Myocyte (in vitro differentiated cells): ENCODE results near the gene IQSEC1. TPM values are rescaled to one million over a fixed set of nuclear protein-coding genes. Genes with fewer than 3 reads are reported as not detected.

ENCODE experiments used
- DNase-seq: peaks from one replicate; pipeline ENCODE4 v3.0.0-alpha.2; 2012; ENCODE audit warnings: low read depth
- total RNA-seq: library from RNA; depleted of rRNA; stranded (reverse); fragments of >200 nt; gene quantifications from 2 replicates; pipeline ENCODE4 v1.2.3, GENCODE V29; 2014

Gene IQSEC1
- total RNA-seq, 1 donor from 2014 or later = 15.6 TPM

DNA sequence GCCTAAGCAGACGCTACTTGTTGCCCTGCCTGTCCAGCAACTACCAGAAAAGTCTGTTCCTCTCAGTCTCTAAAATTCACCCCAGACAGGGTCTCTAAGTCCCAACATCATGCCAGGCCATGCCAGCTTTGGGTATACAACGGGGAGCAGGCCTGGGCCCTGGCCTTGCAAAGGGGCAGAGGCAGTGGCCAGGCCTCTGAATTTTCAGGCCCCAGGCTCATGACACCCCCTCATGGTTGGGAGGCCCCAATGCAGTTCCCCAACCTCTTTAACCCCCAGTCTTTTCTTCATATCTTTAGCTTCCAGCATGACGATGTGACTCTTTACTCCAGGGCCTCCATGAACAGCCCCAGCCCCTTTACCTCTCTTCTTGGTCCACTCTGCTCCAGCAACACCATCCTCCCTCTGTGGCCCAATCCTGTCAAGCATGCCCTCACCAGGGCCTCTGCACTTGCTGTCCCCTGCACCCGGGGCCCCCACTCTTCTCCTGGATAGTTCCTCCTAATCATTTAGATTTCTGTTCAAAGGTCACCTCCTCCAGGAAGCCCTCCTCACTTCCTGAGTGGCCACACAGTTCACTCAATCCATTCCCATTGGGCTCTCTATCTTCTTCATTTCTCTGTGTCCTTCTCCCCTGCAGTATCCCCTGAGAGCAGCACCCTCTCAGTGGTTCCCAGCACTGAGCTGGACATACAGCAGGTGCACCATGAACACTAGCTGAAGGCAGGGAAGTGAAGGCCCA lies 4.8 kb downstream of the IQSEC1 start:
- DNase-seq = no peak

DNA sequence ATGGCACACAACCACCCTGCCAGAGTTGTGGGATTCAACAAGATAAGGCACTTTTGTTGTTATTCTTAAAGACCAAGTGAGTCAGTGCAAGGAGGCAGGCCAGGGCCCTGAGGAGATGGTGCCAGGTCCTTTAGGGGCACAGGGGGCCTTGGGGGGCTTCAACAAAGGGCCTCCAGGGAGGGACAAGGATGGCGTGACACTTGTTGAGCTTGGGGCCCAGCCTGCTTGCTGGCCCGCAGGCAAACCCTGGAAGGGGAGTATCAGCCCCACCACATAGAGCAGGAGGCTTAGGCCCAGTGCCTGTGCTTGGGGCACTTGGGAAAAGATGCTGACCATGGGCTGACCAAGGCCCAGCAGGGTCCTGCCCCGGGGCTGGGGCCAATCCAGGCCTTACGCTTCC lies 5.5 kb downstream of the IQSEC1 start:
- DNase-seq = no peak

DNA sequence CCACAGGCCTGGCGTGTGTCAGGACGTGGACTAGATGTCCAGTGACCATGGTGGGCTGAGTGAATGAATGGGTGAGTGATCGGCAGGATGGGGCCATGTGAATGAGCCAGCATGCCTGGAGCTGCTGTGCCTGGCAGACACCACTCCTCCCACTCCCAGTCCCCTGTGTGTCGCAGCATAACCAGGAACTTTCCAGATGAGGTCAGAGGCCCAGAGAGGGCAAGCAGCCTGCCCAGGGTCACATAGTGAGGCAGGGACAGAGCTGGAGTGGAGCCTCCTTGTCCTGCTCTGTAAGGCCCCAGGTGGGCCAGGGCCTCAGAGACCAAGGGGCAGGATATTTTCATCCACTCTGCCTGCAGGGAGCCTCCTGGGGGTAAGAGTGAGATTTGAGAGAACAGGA lies 6.4 kb downstream of the IQSEC1 start:
- no peak for DNase-seq

DNA sequence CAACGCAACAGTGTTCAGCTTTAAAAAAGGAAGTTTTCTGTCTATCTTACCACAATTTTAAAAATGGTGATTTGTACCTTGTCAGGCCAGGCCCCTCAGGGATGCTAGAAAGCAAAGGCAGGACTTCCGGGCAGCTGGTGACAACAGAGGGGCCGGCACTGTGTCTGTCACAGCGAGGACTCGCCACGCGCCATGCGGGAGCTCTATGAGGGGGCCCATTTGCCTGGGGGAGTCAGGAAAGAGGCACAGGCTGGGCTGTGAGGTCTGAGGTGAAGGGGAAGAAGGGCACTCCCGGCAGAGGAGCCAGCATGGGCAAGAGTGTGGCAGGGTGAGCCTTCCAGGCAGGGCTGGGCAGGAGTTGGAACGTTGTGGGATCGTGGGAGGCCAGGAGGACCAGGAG lies 7.0 kb downstream of the IQSEC1 start:
- no peak for DNase-seq

DNA sequence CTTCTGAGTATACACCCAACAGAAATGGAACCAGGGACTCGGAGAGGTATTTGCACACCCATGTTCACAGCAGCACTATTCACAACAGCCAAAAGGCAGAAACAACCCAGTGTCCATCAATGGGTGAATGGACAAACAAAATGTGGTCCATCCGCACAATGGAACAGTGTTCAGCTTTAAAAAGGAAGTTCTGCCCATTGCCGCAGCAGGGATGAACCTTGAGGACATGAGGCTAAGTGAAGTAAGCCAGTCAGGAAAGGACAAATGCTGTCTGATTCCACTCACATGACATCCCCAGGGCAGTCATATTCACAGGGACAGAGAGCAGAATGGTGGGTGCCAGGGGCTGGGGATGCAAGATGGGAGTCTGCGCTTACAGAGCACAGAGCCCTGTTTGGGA lies 7.5 kb downstream of the IQSEC1 start:
- no peak for DNase-seq

DNA sequence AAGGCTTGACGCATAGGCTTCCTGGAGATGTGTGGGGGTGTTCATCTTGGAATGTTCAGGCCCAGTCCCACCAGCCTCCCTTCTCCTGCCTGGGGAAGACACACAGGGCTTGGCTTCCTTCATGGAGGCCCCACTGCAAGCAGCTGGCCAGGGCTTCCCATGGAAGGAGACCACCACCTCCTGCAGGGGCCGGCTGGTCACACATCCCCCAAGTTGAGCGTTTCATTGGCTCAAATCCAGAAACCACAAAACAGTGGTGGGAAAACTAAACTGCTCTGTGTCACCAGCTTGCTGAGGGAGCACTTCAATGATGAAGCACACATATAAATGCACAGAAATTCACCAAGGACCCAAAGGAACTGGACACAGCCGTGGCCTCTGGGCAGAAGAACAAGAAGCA lies 8.3 kb downstream of the IQSEC1 start:
- peak; percentile 55 for DNase-seq

DNA sequence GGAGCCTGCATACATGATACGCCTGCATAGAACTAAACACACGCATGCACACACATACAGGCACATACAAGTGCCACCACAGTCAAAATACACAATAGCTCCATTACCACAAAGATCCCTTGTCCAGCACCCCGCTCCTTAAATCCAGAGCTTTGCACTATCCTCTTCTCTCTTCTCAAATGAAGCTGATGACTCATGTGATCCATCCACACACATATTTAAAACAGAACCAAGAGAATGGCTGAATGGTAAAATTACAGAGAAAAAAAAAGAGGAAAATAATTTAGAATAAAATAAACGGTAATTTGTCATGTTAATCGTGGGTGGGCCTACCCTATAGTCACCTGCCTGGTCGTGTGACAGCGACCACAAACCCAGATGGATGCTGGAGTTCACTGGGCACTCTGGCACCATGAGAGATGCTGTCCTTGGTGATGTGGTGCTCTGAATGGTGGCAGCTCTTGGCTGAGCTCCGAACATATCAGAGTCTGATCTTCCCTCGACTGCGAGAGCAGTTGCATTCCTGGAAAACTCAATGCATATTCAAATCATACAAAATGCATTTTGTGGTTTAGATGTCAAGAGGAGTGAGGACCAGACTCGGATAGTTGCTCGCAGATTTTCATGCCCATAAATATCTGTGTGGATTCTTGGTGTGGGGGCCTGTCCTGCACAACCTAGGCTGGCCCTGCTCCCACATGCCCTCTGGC lies 8.9 kb downstream of the IQSEC1 start:
- no peak for DNase-seq

DNA sequence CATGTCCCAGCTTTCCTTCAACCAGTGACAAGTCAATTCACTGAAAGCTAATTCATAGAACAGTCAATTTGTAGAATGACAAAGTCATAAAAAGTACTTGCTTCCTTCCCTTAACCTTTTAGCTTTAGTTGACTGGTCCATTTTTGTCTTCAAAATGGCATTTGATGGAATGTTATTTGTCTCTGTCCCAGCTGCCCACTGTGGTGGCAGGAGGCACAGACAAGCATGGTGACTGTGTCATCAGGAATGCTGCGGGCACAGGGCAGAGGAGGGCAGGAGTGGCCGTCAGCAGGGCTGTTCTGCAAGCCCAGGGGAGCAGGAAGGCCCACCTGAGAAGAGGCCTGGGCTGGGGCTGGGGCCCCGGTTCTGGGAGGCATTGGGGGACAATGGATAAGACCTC lies 10.0 kb downstream of the IQSEC1 start:
- DNase-seq = peak; percentile 92

DNA sequence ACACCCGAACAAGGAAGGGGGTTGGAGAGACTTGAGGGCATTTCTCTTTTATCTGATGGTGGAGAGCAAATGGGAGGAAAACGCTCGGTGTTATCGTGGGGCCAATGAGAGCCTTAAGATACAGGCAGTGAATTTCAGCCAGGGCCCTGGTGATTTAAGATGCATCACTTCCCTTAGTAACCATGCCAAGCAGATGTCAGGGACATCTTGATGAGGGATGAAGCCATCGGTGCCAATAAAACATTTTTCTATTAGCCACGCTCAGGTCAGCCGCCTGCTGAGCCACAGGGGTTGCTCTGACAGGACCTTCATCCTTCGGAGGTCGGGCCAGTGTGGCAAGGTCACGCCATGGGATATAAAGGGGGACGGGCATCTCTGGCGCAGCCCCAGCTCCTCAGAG lies 10.6 kb downstream of the IQSEC1 start:
- DNase-seq = peak; percentile 52

DNA sequence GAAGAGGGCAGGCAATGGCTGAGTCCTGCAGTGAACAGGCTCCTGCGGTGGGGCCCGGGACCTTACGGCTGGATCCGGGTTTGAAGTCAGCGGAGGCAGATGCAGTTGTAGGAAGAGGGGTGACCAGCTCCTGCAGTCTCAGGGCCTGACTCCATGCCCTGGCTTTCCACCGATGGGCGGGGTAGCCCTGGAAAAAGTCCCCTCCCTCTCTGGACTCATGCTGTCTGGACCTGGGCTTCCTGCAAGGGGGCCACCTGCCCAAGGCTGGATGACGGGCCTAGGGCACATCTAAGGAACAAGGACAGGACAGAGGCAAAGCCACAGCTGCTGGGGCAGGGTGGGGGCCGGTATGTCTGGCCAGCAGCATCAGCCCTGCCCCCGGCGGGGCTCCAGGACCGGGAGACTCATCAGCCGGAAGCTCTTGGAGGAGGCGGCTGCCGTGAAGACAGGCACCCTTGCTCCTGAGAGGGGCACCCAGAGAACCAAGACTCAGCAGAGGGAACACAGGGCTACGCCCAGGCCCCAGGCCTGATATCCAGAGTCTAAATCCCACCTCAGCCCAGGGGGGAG lies 12.8 kb downstream of the IQSEC1 start:
- DNase-seq = no peak

DNA sequence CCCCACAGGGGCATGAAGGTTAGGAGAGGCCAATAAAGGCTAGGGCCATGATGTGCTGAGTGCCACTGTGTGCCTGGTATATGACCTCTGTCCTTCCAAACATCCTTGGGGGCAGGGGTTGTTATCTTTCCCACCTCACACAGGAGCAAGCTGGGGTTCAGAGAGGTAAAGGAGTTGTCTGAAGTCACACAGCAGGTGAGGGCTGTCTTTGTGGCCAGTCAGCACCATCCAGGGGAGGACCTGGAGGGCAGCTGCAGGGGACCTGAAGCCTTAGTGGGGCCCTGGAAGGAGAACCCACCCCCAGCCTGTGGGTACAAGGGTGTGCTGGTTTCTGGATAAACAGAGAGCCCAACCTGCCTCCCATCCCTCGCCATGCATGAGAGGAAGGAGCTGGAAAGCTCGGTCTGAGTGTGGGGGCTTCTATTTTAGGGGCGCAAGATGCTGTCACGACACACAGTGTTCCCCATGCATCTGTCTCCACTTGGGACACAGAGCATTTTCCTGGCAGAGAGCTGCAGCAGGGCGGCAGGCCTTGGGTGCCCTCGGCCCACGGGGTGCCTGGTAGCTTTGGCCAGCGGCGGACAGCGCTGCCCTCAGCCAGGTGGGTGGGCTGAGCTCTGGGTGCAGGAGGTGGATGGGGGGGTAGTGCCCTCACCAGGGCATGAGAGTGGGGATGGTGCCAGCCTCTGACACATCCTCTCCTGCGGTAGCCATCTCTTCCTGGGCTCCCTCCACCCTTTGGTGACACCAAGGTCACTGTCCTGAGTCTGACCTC lies 14.7 kb downstream of the IQSEC1 start:
- no peak for DNase-seq

DNA sequence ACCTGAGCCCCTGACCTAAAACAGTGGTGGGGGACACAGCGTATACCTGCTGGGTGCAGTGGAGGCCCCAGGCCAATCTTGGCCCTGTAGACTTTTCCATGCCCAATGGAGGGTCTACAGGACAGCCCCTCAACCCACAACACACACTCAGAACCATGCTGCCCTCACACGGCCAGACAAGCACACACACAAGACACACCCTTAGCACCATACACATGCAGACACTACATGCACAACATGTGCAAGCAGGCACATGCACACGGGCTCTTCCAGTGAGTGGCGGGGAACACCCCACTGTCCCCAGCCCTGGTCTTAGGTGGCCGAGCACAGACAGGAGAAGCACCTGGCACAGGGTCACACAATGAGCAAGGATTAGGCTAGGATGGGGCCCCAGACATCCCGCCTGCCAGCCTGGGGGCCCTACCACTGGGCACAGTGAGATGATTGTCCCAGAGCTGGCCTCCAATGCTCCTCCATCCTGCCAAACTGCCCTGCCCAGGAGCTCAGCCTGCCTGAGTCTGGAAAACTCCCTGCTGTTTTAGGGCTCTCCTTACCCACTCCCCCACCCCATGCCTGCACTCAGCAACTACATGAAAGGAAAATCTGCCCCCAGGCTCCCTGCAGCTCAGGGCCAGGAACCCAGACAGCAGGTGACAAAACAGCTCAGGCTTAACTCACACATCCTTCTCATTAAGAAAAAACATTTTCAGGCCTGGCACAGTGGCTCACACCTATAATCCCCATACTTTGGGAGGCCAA lies 15.8 kb downstream of the IQSEC1 start:
- DNase-seq = no peak

DNA sequence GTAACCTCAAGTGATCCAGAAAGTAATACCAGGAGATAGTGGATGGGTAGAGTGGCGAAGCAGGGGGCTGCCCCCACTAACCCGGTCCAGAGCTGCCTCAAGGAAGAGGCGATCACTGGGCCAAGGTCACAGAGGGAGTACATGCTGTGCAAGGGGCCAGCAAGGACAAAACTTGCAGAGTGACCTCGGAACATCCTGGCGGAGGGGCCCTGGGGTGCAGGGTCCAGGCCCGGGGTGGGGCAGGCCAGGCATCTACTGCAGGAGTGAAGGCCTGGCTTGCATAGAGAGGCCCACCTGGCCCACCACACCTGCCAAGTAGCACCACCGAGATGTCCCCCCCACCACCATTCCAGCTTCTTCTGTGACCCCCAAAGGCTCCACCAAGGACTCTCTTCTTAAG lies 17.6 kb downstream of the IQSEC1 start:
- DNase-seq = no peak

DNA sequence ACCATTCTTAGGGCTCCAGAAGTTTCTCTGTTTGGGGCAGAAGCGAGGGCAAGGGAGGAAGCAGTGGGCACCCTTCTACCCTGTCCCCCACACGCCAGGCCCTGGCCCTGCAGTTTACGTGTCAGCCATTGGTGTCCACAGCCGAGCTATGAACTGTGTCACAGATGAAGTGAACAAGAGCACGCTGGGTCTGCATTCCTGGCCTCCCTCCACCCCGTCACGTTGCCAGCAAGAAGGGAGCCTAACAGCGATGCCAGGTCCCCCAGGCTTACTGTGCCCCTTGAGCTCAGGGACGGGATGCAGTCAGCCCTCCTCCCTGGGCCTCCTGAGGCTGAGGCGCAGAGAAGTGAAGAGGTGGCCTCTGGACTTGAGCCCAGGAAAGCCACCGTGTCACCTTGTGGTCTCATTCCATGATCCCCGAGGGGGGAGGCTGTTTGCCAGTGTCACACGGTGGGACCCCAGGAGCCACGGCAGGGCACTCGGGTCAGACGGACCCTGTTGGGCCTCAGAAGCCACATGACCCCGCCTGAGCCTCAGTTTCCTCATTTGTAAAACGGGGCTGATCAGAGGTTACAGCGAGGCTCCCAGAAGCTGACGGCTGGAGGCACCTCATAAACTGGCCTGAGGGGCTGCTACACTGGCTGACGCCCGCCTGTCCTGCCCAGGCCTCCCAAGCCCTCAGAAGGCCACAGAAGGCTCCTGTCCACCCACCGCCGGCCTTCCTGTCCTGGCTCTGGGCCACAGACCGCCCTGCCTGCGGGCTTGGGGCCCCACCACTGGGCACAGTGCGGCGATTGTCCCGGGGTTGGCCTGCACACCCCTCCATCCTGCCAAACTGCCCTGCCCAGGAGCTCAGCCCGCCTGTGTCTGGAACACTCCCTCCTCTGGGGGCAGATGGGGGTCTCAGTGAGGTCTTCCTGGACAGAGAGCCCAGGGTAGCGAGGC lies 18.6 kb downstream of the IQSEC1 start:
- DNase-seq = no peak

DNA sequence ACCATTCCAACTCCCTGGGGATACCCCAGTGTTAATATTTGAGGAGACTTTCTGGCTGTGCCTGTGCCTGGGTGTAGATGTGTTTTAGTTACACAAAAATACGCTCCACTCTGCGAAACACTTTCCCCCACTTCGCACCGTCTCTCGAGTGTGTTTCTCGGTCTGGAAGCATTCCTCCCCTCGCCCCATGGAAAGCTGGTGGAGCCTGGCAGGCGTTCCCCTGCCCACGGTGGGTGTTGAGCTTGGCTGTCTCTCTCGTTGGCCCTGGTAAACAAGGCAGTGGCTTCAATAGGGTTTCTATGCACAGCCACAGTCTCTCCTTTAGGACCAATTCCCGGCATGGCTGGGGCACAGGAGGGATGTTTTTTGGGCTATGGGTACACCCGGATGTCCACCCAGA lies 19.3 kb downstream of the IQSEC1 start:
- no peak for DNase-seq

DNA sequence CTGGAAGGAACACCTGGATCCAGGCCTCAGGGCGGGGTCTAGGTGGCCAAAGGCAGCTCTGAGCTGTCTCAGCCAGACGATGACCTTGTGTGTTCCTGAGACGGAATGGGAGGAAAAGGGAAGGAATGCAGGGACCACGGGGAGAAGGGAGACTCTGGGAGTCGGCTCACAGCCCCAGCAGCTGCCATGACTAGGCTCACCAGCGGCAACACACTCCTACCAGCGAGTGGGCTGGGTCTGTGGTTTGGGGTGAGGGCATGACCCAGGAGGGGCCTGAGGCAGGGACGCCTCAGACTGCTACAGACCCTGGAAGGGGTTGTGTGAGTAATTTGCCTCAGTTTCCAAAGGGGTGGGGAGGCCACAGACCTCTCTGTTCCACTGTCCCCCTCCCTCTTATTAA lies 19.8 kb downstream of the IQSEC1 start:
- peak; percentile 79 for DNase-seq

DNA sequence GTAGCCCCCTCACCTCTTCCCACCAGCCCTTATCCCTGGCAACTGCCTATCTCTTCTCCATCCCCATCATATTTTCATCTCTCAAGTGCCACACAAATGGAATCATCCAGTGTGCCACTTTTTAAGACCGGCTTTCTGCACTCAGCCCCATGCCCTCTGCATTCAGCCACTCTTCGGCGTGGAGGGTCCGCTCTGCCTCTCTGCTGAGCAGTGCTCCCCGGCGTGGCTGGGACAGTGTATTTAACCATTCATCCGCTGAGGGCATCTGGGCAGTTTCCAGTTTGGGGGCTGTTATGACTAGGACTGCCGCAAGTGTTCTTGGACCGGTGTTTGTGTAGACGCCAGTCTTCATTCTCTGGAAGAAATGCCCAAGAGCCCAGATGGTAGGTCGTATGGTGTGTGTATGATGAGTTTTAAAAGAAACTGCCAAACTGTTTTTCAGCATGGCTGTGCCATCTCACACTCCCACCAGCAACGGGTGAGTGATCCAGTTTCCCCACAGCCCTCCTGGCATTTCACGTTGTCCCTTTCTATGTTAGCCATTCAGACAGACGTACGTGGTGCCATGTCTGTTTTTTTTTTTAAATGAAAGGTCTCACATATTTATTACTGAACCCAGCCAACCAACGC lies 20.9 kb downstream of the IQSEC1 start:
- no peak for DNase-seq

DNA sequence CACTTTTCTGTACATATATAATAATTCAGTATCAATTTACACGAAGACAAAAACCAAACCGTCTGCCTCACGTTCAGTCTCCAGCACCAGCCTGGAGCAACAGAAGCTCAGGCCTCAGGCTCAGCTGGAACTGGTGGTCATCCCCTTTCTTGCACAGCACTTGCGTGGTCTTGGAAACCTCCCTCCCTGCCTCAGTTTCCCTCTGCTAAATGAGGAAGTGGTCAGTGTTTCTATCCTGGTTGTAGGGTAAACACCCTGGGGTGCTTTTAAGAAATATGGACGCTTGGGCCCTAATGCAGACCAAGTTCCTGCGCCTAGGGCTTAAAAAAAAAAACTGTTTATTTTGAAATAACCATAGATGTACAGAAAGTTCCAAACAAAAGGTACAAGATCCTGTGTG lies 21.6 kb downstream of the IQSEC1 start:
- DNase-seq = no peak

DNA sequence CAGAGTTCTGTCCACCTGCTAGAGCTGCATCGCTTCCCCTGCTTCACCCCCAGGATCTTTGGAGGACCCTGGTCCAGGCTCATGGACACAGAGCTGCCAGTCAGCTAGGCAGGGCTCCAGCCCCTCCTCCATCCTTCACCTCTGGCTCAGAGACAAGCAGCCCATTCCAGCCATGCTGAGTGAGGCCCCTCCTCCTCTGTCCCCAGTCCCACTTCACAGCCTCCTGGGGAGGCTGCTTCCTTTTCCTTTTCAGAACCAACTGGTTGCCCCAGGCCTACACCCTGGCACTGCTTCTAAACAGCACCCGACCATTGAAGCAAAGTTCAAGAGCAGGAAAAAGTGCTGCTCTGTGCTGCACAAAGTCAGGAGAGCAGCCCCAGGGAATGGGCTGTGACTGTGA lies 22.2 kb downstream of the IQSEC1 start:
- no peak for DNase-seq

DNA sequence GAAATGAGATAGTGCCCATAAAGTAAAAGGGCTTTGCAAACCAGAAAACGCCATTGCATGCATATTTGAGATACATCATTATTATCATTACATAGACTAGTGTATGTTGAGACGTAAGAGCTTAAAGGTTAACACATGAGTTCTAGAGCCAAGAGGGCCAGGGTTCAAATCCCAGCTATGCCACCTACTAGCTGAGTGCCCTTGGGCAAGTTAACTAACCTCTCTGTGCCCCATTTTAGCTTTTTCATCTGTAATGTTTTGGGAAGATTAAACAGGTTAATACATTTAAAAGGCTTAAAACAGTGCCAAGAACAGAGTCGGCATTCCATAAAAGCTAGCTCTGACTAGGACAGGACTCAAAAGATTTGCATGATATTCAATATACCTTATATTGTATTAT lies 22.8 kb downstream of the IQSEC1 start:
- no peak for DNase-seq
